ENCODE data around the gene GDI1. TPM values are rescaled to one million over a fixed set of nuclear protein-coding genes. Genes with fewer than 3 reads are reported as not detected.

Gene GDI1
- total and polyA plus RNA-seq, 2 of the 8 experiments (the other 6 are each of a cell fraction or from before 2014, with no cell fraction given), result 83.1 to 136 TPM

- FAIRE-seq (no peak), DNase-seq (ENCODE audit: low read depth in 1 of 2, low spot score in 2 of 2) (no peak)
- no peaks in the 10 kb centered on the region for H4K20me1 ChIP-seq (replicated peaks in 1 of 2; ENCODE audit: control insufficient read depth in 1 of 2, insufficient read depth in 2 of 2, low read length in 2 of 2)
- no peak overlapping the region for H3K56ac ChIP-seq (replicated peaks; ENCODE audit: insufficient read length, low read depth, low read length)
- no peak overlapping the region for H2BK15ac ChIP-seq (ENCODE audit: low read length)
- H2BK120ac ChIP-seq (replicated peaks; ENCODE audit: low read depth, low read length), result no peak overlapping the region
- H3K23ac ChIP-seq (ENCODE audit: insufficient read length), result no peak overlapping the region
- H3K79me2 ChIP-seq (ENCODE audit: control insufficient read depth in 1 of 2, insufficient read depth in 2 of 2, low read length in 2 of 2), result no peaks in the 10 kb centered on the region
- H3K4ac ChIP-seq (replicated peaks; ENCODE audit: insufficient read length, low read depth, low read length), result no peak overlapping the region
- no peak overlapping the region for H2AK5ac ChIP-seq (ENCODE audit: low read depth, low read length)
- H3K36me3 ChIP-seq (ENCODE audit: control insufficient read depth in 2 of 4, insufficient read depth in 4 of 4, low read length in 3 of 4), result no peaks in the 10 kb centered on the region; a peak in 1 of 8 replicates
- H3K14ac ChIP-seq (ENCODE audit: insufficient read length), result no peak overlapping the region
- POLR2A ChIA-PET (ENCODE audit: partially characterized antibody), result interaction anchor here (0.7 to 1.9 kb wide), 6 partner anchors 10 to 304 kb away, joined by 3 to 6 read pairs (median 4); partner anchors contain the start of genes FAM50A, PLXNA3 and UBL4A
- H4K91ac ChIP-seq (replicated peaks; ENCODE audit: insufficient read length, low read length), result no peak overlapping the region
- no peak overlapping the region for H2BK20ac ChIP-seq (ENCODE audit: low read length)
- no peaks in the 10 kb centered on the region for H3K79me1 ChIP-seq (ENCODE audit: low read depth, low read length)
- CTCF ChIA-PET (ENCODE audit: partially characterized antibody), result interaction anchor here (0.7 kb wide), 1 partner anchor 34 kb away, joined by 3 read pairs; no protein-coding TSS in a partner anchor
- no peak overlapping the region for H3K9ac ChIP-seq (replicated peaks in 1 of 4; ENCODE audit: extremely low read depth in 1 of 4, low read depth in 3 of 4, low read length in 3 of 4)
- no peak overlapping the region for H3K4me2 ChIP-seq (ENCODE audit: insufficient read depth in 1 of 2, low read depth in 2 of 2, low read length in 2 of 2)
- 91% methylated on average over 4 of the region's 8 CpGs; no CpG with 5 or more reads in 1 of the 2 experiments for WGBS, 2 experiments (ENCODE audit: extremely low coverage in 1 of 2, insufficient coverage in 1 of 2, insufficient read length in 1 of 2, insufficient replicate concordance in 2 of 2, low coverage in 1 of 2, low lambda C conversion rate in 2 of 2, missing lambda C conversion rate in 1 of 2)
- no peak overlapping the region for H3K27ac ChIP-seq (ENCODE audit: low read depth, low read length)
- H3K23me2 ChIP-seq (ENCODE audit: low read depth, low read length), result 0 out of 2 replicates have a peak, but pooled peaks cover 3% of the 10 kb centered on the region
- no peak overlapping the region for H3K18ac ChIP-seq (ENCODE audit: extremely low read depth, low read length)
- no peak overlapping the region for H2BK12ac ChIP-seq (ENCODE audit: low read depth, low read length)
- no peak overlapping the region for H4K5ac ChIP-seq (ENCODE audit: insufficient read length, low read depth, low read length)
- no peak overlapping the region for H3K4me3 ChIP-seq (ENCODE audit: extremely low read depth in 1 of 4, insufficient read depth in 2 of 4, low read depth in 3 of 4, low read length in 4 of 4)
- H3K4me1 ChIP-seq (replicated peaks in 1 of 4; ENCODE audit: control insufficient read depth in 3 of 4, insufficient read depth in 4 of 4, low read length in 3 of 4), result peaks cover 0 to 6% (median 0%) of the 10 kb centered on the region in 4 experiments; a peak in 1 of 7 replicates
- H2AFZ ChIP-seq (ENCODE audit: low read length), result no peak overlapping the region
- no peak overlapping the region; the same call in 1 of the 2 replicates for H4K8ac ChIP-seq (ENCODE audit: extremely low read depth, insufficient read depth, low read length)
- TF ChIP-seq CREB1 (IDR thresholded peaks at IDR 0.05) (no peak), MAFK (IDR thresholded peaks at IDR 0.05; ENCODE audit: low read depth, low read length) (no peak)
- H3K9me3 ChIP-seq (ENCODE audit: insufficient read depth in 2 of 2, low read depth in 1 of 2, low read length in 1 of 2), result no peaks in the 10 kb centered on the region
- H2BK5ac ChIP-seq (ENCODE audit: low read depth, low read length), result no peak overlapping the region
- no peaks in the 10 kb centered on the region for H3K27me3 ChIP-seq (replicated peaks in 1 of 4; ENCODE audit: control insufficient read depth in 3 of 4, extremely low read depth in 1 of 4, insufficient read depth in 3 of 4, low read length in 3 of 4)
Measured at GRCh38 chrX:154476821-154477220, 39.9 kb downstream of the GDI1 start.

Data from H1 (cell line).